AG09319 (cell line): ENCODE measurements around the gene SHANK2.

Experiments used
- DNase-seq: peaks from one replicate; pipeline ENCODE4 v3.0.0-alpha.2; 2010; ENCODE audit warnings: low read depth; ENCODE audit errors: extremely low read depth
- CTCF ChIP-seq: IDR thresholded peaks from 2 replicates; pipeline ENCODE4 v1.5.1; 2011; ENCODE audit warnings: low read depth, mild to moderate bottlenecking, inconsistent platforms, low read length, moderate library complexity

The SHANK2 gene

GRCh38 chr11:71215425-71215965 is 36.9 kb downstream of the SHANK2 start:
- no peak for DNase-seq
- no peak for TF ChIP-seq CTCF

GRCh38 chr11:71214553-71215424 is 37.6 kb downstream of the SHANK2 start:
- no peak for TF ChIP-seq CTCF
- DNase-seq, result no peak

- no peak for TF ChIP-seq CTCF
- DNase-seq, result no peak
Observed at GRCh38 chr11:71213696-71214552, 38.5 kb downstream of the SHANK2 start.

GRCh38 chr11:71212871-71213559 is 39.4 kb downstream of the SHANK2 start:
- no peak for DNase-seq
- TF ChIP-seq CTCF, result no peak

GRCh38 chr11:71211631-71212030 is 40.7 kb downstream of the SHANK2 start:
- no peak for DNase-seq
- no peak for TF ChIP-seq CTCF

- TF ChIP-seq CTCF, result no peak
- no peak for DNase-seq
Observed at GRCh38 chr11:71210861-71211260, 41.5 kb downstream of the SHANK2 start.
